Measurements from ENCODE around the gene FBXO22.
A peak's percentile ranks its signal among the peaks of the same experiment; 100 is the strongest.
"Not testable (repeated sequence)": the region's sequence is repeated elsewhere in the genome, so short reads cannot be mapped to it uniquely, and the experiment has no call there.

The FBXO22 gene

DNA sequence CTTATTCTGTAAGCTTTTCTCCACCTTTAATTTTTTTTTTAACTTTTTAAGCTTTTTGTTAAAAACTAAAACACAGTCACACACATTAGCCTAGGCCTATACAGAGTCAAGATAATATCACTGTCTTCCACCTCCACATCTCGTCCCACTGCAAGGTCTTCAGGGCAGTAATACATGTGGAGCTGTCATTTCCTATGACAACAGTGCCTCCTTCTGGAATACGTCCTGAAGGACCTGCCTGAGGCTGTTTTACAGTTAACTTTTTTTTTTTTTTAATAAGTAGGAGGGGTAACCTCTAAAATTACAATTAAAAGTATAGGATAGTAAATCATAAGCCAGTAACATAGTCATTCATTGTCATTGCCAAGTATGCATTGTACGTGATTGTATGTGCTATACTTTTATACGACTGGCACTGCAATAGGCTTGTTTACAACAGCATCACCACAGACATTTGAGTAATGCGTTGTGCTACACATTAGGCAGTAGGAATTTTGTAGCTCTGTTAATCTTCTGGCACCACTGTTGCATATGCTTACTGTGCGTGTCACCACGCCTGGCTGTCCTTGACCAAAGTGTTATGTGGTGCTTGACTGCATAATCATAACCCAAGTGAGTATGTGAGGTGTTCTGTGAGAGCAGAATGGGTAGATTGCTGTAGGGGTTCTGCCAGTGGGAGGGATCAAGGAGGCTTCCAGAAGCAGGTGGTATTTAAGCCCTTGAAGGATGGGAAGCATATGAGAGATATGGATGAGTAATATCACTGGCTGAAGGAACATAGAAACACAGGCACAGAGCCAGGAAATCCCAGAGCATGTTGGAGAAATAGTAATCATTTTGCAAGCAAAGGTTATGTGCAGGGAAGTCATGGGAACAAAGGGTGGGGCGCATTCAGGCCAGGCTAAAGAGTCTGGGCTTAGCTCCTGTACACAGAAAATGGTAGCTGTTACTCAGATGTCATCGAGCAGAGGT lies 18.3 kb downstream of the FBXO22 start:
- peak; percentile 10 for DNase-seq

GRCh38 chr15:75923756-75924155 lies 20.1 kb downstream of the FBXO22 start:
- DNase-seq: no peak

DNA sequence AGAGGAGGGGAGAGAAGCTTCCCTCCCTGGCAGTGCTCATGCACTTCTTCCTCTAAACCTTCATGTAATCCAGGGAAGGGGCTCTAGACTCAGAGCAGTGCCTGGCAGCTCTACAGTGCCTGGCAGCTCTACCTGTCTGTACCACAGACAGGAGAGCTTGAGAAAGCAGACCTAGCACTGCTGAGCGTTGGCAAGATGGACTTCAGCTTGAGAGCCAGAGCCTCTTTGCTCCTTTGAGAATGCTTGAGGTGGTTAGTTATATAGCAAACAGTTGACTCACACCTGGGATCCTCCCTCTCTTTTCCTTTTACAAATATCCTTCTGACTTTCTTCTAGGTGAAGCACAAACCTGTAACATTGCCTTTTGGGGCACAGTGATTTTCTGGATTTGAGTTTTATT lies 20.9 kb downstream of the FBXO22 start:
- no peak for DNase-seq

DNA sequence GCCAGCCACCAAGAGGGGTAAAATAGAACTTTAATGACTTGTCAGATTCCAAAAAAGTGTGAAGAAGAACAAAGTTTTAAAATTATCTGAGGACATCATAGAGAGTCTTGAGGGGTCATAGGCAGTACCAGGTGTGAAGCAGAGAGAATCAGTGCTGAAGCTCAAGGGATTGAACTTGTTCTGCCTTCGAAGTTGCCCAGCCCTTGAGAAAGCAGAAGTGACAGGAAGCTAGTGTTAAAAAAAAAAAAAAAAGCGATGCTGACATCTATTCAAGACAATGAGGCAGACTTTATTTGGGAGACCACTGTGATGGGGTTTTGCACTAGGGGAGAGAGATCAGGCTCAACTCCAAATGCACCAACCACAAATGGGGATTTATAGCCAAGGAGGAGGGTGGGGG lies 21.8 kb downstream of the FBXO22 start:
- no peak for DNase-seq

- DNase-seq: no peak
Observed at GRCh38 chr15:75926931-75927330, 23.3 kb downstream of the FBXO22 start.

DNA sequence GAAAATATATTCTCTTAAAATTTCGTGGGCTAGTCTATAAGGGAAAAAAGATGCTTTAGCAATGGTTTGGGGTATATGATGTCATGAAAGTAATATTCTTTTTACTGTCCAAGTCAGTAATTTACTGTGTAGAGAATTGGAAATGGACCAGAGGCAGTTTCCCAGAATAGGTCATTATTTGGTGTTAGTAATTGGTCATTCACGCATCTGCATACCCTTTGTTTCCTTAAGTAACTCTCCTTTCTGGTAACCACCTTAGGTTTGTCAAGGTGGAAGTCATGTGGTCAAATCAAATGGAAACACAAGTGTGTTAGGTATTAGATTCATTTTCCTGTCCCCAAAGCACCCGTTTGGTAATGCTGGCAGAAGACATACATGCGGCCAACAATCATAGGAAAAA lies 23.9 kb downstream of the FBXO22 start:
- no peak for DNase-seq

GRCh38 chr15:75928680-75929608 lies 25.3 kb downstream of the FBXO22 start:
- no peak for DNase-seq

GRCh38 chr15:75929799-75930565 lies 26.3 kb downstream of the FBXO22 start:
- DNase-seq: no peak

- DNase-seq: no peak
Observed at GRCh38 chr15:75930866-75931265, 27.2 kb downstream of the FBXO22 start.

GRCh38 chr15:75942464-75942863 lies 38.8 kb downstream of the FBXO22 start:
- DNase-seq: no peak

GRCh38 chr15:75943246-75943645 lies 39.6 kb downstream of the FBXO22 start:
- DNase-seq: no peak

DNA sequence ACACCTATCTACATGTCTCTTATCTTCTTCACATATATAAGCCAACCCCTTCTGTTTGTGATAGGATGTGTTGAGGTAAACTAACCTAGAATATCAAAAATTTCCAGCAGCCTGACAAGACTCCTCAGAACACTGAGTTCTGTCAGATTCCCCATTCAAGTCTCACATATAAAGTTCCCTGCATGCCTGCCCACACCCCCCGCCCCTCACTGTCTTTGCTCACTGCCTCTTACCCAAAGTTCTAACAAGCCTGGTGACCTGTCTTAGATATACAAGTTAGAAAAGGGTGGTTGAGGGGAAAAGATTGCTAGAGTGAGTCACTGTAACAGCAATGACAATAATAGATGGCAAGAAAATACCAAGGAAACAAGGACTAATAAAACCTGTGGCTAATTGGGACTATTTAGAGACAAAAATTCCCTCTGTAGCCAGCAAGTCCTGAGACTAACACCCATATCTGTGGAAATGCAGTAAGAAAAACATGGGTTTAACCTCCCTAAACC lies 40.1 kb downstream of the FBXO22 start:
- DNase-seq: no peak

- no peak for DNase-seq
Observed at GRCh38 chr15:75945953-75946352, 42.3 kb downstream of the FBXO22 start.

- no peak for DNase-seq
Observed at GRCh38 chr15:75947092-75947491, 43.4 kb downstream of the FBXO22 start.

DNA sequence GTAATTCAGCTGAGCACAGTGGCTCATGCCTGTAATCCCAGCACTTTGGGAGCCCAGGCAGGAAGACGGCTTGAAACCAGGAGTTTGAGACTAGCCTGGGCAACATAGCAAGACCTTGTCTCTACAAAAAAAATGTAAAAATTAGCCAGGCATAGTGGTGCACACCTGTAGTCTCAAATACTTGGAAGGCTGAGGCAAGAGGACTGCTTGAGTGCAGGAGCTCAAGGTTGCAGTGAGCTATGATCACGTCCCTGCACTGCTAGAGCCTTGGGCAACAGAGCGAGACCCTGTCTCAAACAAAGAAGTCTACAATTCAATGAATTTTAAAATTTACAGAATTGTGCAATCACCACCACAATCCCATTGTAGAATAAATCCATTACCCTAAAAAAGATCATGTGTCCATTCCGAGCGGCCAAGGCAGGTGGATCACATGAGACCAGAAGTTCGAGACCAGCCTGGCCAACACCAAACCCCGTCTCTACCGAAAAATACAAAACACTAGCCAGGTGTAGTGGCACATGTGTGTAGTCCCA lies 45.2 kb downstream of the FBXO22 start:
- DNase-seq: no peak

GRCh38 chr15:75952525-75952924 lies 48.8 kb downstream of the FBXO22 start:
- DNase-seq: no peak

DNA sequence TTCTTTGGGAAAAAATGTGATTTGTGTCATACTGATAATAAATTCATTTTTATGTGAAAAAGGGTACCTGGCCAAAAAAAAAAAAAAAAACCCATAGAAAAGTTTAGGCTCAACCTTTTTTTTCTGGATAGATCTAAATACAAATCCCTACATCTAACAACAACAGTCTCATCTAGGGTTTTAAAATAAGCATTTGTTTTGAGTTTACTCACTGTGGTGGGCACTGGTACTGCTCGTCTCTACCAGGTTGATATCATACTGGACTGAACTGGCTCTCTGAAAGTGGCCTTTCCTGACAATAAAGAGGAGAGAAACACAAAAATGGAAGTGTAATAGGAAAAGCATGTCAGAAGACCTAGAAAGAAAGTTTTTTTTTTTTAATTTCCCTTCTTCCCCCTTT lies 52.0 kb downstream of the FBXO22 start:
- no peak for DNase-seq

- DNase-seq: no peak
Observed at GRCh38 chr15:75961331-75961730, 57.7 kb downstream of the FBXO22 start.

- no peak for DNase-seq
Observed at GRCh38 chr15:75966073-75966472, 62.4 kb downstream of the FBXO22 start.

DNA sequence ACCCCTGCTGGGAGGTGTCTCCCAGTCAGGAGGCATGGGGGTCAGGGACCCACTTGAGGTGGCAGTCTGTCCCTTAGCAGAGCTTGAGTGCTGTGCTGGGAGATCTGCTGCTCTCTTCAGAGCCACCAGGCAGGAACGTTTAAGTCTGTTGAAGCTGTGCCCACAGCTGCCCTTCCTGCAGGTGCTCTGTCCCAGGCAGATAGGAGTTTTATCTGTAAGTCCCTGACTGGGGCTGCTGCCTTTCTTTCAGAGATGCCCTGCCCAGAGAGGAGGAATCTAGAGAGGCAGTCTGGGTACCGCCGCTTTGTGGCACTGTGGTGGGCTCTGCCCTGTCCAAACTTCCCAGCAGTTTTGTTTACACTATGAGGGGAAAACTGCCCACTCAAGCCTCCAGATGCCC lies 73.1 kb downstream of the FBXO22 start:
- not testable (repeated sequence) for DNase-seq

- no peak for DNase-seq
Observed at GRCh38 chr15:75981149-75981815, 77.6 kb downstream of the FBXO22 start.

DNA sequence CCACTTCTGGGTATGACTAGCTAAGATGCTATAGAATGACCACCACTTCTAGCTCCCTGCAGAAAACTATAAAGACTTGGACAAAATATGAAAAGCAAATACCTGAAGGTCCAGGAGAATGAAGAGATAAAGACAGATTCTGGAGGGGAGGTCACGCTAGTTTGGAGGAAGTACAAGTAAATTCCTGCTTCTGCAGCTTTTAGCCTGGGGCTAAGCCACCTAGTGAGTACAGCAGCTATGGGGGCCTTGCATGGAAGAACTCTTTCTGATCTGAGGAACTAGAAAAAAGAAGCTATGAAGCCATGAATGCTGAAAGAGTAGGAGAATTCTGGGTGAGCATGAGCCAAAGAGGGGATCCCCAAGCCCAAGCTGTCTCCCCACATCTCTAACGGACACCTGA lies 78.8 kb downstream of the FBXO22 start:
- no peak for DNase-seq
